ENCODE data around the gene NELL2. TPM values are rescaled to one million over a fixed set of nuclear protein-coding genes. Genes with fewer than 3 reads are reported as not detected.

Gene NELL2
- total and polyA plus RNA-seq, 4 donors, result 0.09 to 0.42 (median 0.17) TPM; not detected in 1

- Histone ChIP-seq H3K27me3 (ENCODE audit: control insufficient read depth in 4 of 4, insufficient read depth in 4 of 4, low read length in 3 of 4) (no peaks in the 10 kb centered on the region), H3K27ac (ENCODE audit: low read depth in 1 of 2, low read length in 2 of 2) (no peak overlapping the region), H3K4me3 (ENCODE audit: low read depth in 1 of 3, low read length in 3 of 3) (no peak overlapping the region), H3K36me3 (ENCODE audit: control insufficient read depth in 4 of 4, insufficient read depth in 3 of 4, low read depth in 1 of 4, low read length in 3 of 4) (no peaks in the 10 kb centered on the region), H3K4me1 (ENCODE audit: control insufficient read depth in 4 of 4, insufficient read depth in 4 of 4, low read length in 3 of 4) (no peaks in the 10 kb centered on the region), H3K9me3 (ENCODE audit: control insufficient read depth in 4 of 4, low read length in 3 of 4) (no peaks in the 10 kb centered on the region), H3K9ac (ENCODE audit: low read depth in 1 of 2, low read length in 2 of 2) (no peak overlapping the region)
- WGBS, result 80% methylated on average over 2 of the region's 2 CpGs
- DNase-seq (ENCODE audit: low spot score), result no peak
- no peak for TF ChIP-seq RXRA (IDR thresholded peaks at IDR 0.05)
- TF ChIP-seq FOXA2 (IDR thresholded peaks at IDR 0.05), result no peak
- no peak for TF ChIP-seq YY1 (IDR thresholded peaks at IDR 0.05)
- TF ChIP-seq HNF4G (IDR thresholded peaks at IDR 0.05), result no peak
- TF ChIP-seq JUND (IDR thresholded peaks at IDR 0.05), result no peak
- no peak for TF ChIP-seq REST (IDR thresholded peaks at IDR 0.05)
- no peak for TF ChIP-seq TAF1 (conservative IDR thresholded peaks at IDR 0.05)
- TF ChIP-seq, protein P1, sequence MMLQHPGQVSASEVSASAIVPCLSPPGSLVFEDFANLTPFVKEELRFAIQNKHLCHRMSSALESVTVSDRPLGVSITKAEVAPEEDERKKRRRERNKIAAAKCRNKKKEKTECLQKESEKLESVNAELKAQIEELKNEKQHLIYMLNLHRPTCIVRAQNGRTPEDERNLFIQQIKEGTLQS (IDR thresholded peaks at IDR 0.05), result no peak
- no peak for TF ChIP-seq SP1 (IDR thresholded peaks at IDR 0.05)
- TF ChIP-seq, protein P2, sequence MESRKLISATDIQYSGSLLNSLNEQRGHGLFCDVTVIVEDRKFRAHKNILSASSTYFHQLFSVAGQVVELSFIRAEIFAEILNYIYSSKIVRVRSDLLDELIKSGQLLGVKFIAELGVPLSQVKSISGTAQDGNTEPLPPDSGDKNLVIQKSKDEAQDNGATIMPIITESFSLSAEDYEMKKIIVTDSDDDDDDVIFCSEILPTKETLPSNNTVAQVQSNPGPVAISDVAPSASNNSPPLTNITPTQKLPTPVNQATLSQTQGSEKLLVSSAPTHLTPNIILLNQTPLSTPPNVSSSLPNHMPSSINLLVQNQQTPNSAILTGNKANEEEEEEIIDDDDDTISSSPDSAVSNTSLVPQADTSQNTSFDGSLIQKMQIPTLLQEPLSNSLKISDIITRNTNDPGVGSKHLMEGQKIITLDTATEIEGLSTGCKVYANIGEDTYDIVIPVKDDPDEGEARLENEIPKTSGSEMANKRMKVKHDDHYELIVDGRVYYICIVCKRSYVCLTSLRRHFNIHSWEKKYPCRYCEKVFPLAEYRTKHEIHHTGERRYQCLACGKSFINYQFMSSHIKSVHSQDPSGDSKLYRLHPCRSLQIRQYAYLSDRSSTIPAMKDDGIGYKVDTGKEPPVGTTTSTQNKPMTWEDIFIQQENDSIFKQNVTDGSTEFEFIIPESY (IDR thresholded peaks at IDR 0.05), result no peak
- TF ChIP-seq, protein P3, sequence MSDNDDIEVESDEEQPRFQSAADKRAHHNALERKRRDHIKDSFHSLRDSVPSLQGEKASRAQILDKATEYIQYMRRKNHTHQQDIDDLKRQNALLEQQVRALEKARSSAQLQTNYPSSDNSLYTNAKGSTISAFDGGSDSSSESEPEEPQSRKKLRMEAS (IDR thresholded peaks at IDR 0.05), result no peak
- TF ChIP-seq FOXA1 (IDR thresholded peaks at IDR 0.05), result no peak
- TF ChIP-seq RAD21 (IDR thresholded peaks at IDR 0.05), result no peak
- TF ChIP-seq NR2F2 (IDR thresholded peaks at IDR 0.05), result no peak
- no peak for TF ChIP-seq CTCF (IDR thresholded peaks at IDR 0.05; ENCODE audit: low read depth, low read length, missing input control)
- no peak for TF ChIP-seq HNF4A (conservative IDR thresholded peaks at IDR 0.05)
Measured at GRCh38 chr12:44640427-44641190, 235.5 kb downstream of the NELL2 start.

All from liver (tissue), 9 donors.